ENCODE data around the gene BATF.

Gene BATF

GRCh38 chr14:75535164-75535898 lies 13.1 kb downstream of the BATF start:
- DNase-seq (ENCODE audit: low spot score): no peak

GRCh38 chr14:75537071-75537470 lies 14.8 kb downstream of the BATF start:
- no peak for DNase-seq (ENCODE audit: low spot score)

- DNase-seq (ENCODE audit: low spot score): no peak
These were observed 16.9 kb downstream of the BATF start for GRCh38 chr14:75539162-75539560.

GRCh38 chr14:75539561-75540478 lies 17.6 kb downstream of the BATF start:
- no peak for DNase-seq (ENCODE audit: low spot score)

- no peak for DNase-seq (ENCODE audit: low spot score)
These were observed 18.2 kb downstream of the BATF start for GRCh38 chr14:75540479-75540851.

- peak; percentile 39 for DNase-seq (ENCODE audit: low spot score)
These were observed 20.4 kb downstream of the BATF start for GRCh38 chr14:75542588-75543091.

GRCh38 chr14:75543253-75543652 lies 21.0 kb downstream of the BATF start:
- no peak for DNase-seq (ENCODE audit: low spot score)

- no peak for DNase-seq (ENCODE audit: low spot score)
These were observed 21.5 kb downstream of the BATF start for GRCh38 chr14:75543786-75544185.

GRCh38 chr14:75545907-75546306 lies 23.6 kb downstream of the BATF start:
- DNase-seq (ENCODE audit: low spot score): no peak

- DNase-seq (ENCODE audit: low spot score): no peak
These were observed 25.4 kb downstream of the BATF start for GRCh38 chr14:75547552-75548250.

- DNase-seq (ENCODE audit: low spot score): no peak
These were observed 26.3 kb downstream of the BATF start for GRCh38 chr14:75548544-75548943.

- DNase-seq (ENCODE audit: low spot score): no peak
These were observed 26.9 kb downstream of the BATF start for GRCh38 chr14:75549169-75549568.

GRCh38 chr14:75551021-75551420 lies 28.8 kb downstream of the BATF start:
- DNase-seq (ENCODE audit: low spot score): no peak

- DNase-seq (ENCODE audit: low spot score): no peak
These were observed 30.9 kb downstream of the BATF start for GRCh38 chr14:75553157-75553556.

GRCh38 chr14:75553761-75554364 lies 31.6 kb downstream of the BATF start:
- no peak for DNase-seq (ENCODE audit: low spot score)

- no peak for DNase-seq (ENCODE audit: low spot score)
These were observed 32.2 kb downstream of the BATF start for GRCh38 chr14:75554482-75554881.

GRCh38 chr14:75558440-75558839 lies 36.2 kb downstream of the BATF start:
- no peak for DNase-seq (ENCODE audit: low spot score)

GRCh38 chr14:75559045-75559444 lies 36.8 kb downstream of the BATF start:
- no peak for DNase-seq (ENCODE audit: low spot score)

- DNase-seq (ENCODE audit: low spot score): peak; percentile 49
These were observed 37.4 kb downstream of the BATF start for GRCh38 chr14:75559451-75560222.

- DNase-seq (ENCODE audit: low spot score): peak; percentile 93
These were observed 38.8 kb downstream of the BATF start for GRCh38 chr14:75561013-75561432.

GRCh38 chr14:75562089-75562488 lies 39.8 kb downstream of the BATF start:
- no peak for DNase-seq (ENCODE audit: low spot score)
